ENCODE results near the gene BNC2.

GRCh38 chr9:16386827-16387077 lies 483.7 kb downstream of the BNC2 start:
- no peak for TF ChIP-seq CTCF (IDR thresholded peaks at IDR 0.05)
- no peak for TF ChIP-seq POLR2AphosphoS5 (IDR thresholded peaks at IDR 0.05)
